Astrocyte of the spinal cord (primary cell): ENCODE measurements around the gene RFTN1.

ENCODE experiments used
- DNase-seq: peaks from one replicate; pipeline ENCODE4 v3.0.0; 2011; ENCODE audit warnings: low read depth, low spot score
- H3K4me3 ChIP-seq: 2 replicates; pipeline ENCODE4 v1.5.1; 2011; ENCODE audit warnings: low read depth, mild to moderate bottlenecking, low read length, moderate library complexity
- in situ Hi-C: cut with HindIII; loops from 2 replicates; pipeline ENCODE4 v1.10.0; 2017; ENCODE audit warnings: low sequenced_read_pairs
- TF ChIP-seq, protein P1 (sequence below): IDR thresholded peaks from 2 replicates; pipeline ENCODE4 v1.5.1; 2012; ENCODE audit warnings: low read depth, mild to moderate bottlenecking, low read length, inconsistent platforms

RFTN1 gene

GRCh38 chr3:16369885-16370284 lies 143.6 kb downstream of the RFTN1 start:
- in situ Hi-C loops, result no loop called here
- DNase-seq, result no peak
- H3K4me3 ChIP-seq, result no peak overlapping the region
- TF ChIP-seq, protein P1, sequence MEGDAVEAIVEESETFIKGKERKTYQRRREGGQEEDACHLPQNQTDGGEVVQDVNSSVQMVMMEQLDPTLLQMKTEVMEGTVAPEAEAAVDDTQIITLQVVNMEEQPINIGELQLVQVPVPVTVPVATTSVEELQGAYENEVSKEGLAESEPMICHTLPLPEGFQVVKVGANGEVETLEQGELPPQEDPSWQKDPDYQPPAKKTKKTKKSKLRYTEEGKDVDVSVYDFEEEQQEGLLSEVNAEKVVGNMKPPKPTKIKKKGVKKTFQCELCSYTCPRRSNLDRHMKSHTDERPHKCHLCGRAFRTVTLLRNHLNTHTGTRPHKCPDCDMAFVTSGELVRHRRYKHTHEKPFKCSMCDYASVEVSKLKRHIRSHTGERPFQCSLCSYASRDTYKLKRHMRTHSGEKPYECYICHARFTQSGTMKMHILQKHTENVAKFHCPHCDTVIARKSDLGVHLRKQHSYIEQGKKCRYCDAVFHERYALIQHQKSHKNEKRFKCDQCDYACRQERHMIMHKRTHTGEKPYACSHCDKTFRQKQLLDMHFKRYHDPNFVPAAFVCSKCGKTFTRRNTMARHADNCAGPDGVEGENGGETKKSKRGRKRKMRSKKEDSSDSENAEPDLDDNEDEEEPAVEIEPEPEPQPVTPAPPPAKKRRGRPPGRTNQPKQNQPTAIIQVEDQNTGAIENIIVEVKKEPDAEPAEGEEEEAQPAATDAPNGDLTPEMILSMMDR, result no peak

DNA sequence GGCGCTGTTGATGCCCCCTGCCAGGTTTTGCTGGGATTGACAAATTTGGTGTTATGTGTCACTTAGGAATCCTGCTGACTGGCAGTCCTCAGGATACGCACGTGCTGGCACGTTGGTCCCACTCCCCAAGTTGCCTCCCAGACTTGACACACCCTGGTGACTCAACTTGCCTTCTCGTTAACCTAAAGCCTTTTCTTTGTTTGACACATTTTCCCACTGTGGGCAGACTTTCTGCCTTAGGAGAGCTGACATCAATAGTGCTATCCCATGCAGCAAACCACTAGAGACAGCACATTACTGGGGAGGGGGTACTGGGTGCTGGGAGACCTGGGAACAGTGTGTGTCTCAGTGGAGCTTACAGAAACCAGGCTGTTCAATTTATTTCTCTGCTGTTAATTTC lies 144.2 kb downstream of the RFTN1 start:
- TF ChIP-seq, protein P1, result no peak
- no peak overlapping the region for H3K4me3 ChIP-seq
- no peak for DNase-seq
- in situ Hi-C loops, result no loop called here

DNA sequence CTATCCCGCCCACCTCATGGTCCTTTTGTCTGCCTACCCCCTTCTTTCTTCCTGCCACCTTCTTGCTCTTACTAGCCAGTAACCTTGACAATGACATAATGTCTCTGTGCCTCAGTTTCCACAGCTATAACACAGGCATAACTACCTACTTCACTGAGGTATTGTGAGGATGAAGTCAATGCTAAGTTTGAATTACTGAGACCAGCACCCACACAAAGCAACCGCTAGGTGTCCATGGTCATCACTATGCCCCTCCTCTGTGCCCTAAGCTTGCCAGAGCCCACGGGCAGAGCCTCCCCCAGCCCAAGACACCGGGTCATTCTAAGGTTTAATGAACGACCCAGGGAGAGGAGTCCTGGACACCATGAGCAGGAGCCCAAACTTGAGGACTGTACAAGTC lies 146.9 kb downstream of the RFTN1 start:
- TF ChIP-seq, protein P1, result no peak
- in situ Hi-C loops, result no loop called here
- DNase-seq, result no peak
- H3K4me3 ChIP-seq, result no peak overlapping the region

- DNase-seq, result no peak
- in situ Hi-C loops, result no loop called here
- TF ChIP-seq, protein P1, result no peak
- no peak overlapping the region for H3K4me3 ChIP-seq
Observed at GRCh38 chr3:16365491-16366128, 147.9 kb downstream of the RFTN1 start.

DNA sequence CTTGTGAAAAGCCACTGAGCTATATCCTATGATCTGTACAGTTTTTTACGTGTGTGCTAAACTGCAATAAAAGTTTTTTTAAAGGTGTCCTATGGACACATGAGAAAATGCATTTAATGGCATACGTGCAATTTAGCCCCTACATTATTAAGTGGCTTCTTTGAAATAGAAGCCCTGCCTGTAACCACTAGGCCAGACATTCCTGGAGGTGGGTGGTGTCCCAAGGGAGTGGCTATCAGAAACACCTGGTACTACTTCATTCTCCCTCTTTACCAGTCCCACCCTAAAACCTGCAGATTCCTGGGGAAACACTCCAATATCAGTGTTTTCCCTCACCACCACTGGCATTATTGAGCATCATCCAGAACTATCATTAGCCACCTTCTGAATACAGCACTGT lies 148.5 kb downstream of the RFTN1 start:
- no peak overlapping the region for H3K4me3 ChIP-seq
- DNase-seq, result no peak
- in situ Hi-C loops, result no loop called here
- TF ChIP-seq, protein P1, result no peak

DNA sequence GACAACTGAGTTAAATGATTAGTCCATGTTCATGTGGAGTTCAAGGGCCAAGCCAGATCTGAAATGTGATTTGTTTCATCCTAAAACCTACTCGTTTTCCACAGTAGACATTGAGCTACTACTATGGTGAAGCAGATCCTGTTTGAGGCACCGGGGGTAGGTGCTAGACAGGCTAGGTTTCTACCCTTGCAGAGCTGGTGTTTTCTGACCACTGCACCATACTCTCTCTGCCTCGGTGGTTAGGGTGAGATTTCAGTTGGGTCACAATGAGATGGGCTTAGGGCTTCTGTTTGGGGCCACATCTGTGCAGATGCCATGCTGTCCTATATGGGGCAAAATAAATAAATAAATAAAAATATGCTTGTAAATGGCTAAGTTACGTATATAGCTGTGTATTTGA lies 149.2 kb downstream of the RFTN1 start:
- in situ Hi-C loops, result no loop called here
- H3K4me3 ChIP-seq, result no peak overlapping the region
- no peak for DNase-seq
- TF ChIP-seq, protein P1, result no peak
